Right renal cortex interstitium (tissue), 3 donors: Measurements from ENCODE around the gene TTC17. TPM values are rescaled to one million over a fixed set of nuclear protein-coding genes. Genes with fewer than 3 reads are reported as not detected.

ENCODE experiments used
- DNase-seq, 3 donors: peaks; one replicate each; pipeline ENCODE4 v3.0.0-alpha.2; 2013; ENCODE audit warnings: low read depth in 3 of 3, low spot score in 2 of 3
- polyA plus RNA-seq, 3 donors: library from polyadenylated mRNA; unstranded; fragments of 120-200 nt; gene quantifications; one replicate each; pipeline ENCODE4 v1.2.1, GENCODE V29; 2013; ENCODE audit not compliant: insufficient read length in 3 of 3

Gene TTC17
- polyA plus RNA-seq, 3 donors: 96.9 to 112 (median 106) TPM

DNA sequence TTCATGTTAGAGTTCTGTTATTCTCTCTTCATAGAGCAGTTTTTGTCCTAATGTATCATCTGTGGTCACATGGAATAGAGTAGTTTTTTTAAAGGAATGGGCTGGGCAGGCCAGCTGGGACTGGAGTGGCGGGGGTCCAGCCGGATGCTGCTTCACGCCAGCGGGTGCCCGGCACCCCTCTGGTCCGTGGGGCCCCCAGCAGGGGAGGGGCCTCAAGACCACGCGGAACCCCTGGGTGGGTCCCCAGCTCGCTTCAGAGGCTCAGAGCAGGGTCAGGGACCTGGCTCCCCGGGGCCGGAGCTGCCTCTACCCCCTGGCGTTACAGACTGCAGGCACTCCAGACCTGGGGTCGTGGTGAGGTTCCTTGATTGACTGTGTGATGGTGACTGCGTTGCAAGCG lies 162.8 kb downstream of the TTC17 start:
- no peak for DNase-seq

DNA sequence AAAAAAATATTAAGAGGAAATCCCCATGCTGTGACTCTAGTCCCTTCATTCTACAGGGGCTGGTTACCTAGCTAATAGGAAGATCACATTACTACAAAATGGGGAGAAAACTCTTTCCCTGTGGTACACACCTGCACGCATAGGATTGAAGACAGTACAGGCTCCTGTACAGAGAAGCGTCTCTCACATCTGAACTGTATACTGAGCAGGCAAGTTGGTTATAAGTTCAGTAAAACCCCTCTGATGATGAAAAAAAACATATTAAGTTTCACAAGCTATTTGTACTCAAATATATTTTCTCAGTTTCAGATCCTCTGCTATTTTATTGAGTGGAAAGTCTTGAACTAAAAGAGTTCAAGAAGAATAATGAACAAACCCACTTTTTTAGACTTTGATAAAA lies 164.9 kb downstream of the TTC17 start:
- DNase-seq: no peak

DNA sequence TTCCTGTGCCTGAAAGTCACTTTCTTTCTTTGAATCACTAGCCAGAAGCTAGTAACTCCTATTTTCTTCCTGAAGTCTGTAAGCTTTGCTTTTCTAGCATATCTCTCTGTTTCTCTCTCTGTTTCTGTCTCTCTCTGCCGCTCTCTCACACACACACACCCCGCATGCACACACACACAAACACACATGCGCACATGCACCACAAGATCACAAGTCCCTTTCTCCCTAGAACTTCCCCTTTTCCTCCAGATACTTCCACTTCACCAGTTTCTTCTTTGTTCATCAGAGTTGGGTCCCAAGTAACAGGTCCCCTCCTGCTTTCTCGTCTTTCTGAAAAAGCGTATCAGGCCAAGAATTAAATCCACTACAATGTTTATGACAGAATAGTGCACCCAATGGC lies 173.3 kb downstream of the TTC17 start:
- DNase-seq: no peak

DNA sequence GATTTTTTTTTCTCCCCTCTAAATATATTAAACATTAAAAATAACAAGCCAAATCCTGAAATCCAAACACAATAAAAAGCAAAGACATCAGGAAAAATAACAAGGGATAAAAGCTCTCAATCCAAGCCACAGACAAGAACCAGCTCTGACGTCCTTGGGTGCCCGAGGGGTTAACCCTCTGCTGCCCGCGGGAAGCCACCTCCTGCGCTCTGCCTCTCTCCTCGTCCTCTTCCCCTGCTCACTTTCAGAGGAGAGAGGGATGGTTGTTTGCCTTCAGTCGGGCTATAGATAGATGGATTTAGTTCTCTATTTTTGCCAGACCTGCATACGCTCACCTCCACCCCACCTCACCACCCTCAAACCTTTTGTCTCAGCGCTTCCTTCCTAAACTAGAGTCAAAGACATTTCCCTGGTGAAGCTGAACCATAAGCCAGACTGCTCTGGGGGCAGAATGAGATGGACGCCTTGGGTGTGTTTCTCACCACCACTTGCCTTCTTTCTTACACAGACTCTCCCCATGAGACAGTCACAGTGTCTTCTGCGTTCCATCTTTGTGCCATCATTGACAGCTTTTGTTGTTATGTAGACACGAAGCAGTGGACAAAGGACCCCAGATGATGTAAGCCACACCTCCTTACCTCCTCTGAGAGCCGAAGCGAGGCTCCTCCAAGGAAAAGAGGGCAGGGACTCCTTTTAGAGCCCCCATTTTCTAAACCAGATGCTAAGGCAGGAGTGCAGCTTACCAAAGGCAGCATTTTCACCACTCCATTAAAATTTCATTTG lies 179.3 kb downstream of the TTC17 start:
- DNase-seq: no peak

DNA sequence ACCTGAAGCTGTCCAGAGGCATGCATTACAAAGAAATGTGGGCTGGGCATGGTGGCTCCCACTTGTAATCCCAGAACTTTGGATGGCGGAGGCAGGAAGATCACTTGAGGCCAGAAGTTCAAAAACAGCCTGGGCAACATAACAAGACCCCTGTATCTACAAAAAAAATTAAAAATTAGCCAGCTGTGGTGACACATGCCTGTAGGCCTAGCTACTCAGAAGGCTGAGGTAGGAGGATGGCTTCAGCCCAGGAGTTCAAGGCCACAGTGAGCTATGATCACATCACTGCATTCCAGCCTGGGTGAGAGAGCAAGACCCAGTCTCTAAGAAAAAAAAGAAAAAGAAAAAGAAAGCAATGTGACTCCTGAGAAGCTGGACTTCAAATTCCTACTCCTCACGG lies 183.3 kb downstream of the TTC17 start:
- DNase-seq: no peak

DNA sequence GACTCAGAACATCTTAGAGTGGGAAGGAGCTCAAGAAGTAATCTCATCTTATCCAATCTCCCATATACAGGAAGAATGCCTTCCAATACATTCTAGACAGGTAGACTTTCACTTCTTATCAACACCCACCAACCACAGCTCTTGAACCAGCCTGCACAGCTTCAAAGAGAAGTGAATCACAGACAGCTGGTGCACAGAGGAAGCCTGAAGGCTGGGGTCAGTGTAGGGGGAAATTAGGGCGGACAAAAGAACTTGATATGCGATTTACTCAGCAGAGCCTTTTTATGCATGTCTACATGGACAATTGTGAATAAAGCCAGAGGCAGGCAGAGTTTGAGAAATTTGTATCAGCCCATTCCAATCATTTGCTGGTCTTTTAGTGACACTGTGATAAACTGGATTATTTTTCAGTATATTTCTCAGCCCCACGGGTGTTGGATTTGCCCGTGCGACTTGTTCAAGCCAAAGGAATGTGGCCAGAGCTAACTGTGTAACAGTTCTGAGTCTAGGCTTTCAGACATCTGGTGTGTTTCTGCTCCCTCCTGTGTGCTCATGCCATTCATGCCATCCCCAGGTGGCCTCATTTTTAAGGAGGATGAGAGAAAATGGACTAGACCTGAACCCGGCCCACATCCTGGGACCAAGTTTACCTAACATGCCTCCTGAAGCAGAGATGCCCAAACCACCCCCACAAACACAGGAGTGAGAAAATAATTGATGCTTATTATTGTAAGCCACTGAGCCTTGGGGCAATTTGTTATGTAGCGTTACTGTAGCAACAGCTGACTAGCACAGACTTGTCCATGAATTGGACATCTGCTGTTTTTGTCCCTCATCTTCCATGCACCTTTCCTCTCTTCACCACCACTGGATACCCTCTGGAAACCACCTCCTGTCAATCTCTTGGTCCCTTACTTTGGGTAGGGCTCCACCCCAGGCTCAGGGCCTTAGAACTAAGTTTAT lies 184.3 kb downstream of the TTC17 start:
- DNase-seq: no peak

Other genes starting within 250 kb of the TTC17 start
- gene API5, start 46.9 kb upstream of the TTC17 start, polyA plus RNA-seq: 100 to 1,000 TPM; 119 to 133 (median 124) TPM